ENCODE data around the gene ZNF618. TPM values are rescaled to one million over a fixed set of nuclear protein-coding genes. Genes with fewer than 3 reads are reported as not detected.

Gene ZNF618
- total RNA-seq, 1 experiment from 2014 or later = 22.0 TPM

GRCh38 chr9:113844466-113844865 lies 31.6 kb upstream of the ZNF618 start:
- Mint-ChIP-seq H3K4me3 (no peak overlapping the region), H3K27me3 (ENCODE audit: low read depth) (no peaks in the 10 kb centered on the region; the same call in 1 of the 2 replicates), H3K9me3 (peaks cover 17% of the 10 kb centered on the region), H3K27ac (no peak overlapping the region), H3K4me1 (no peaks in the 10 kb centered on the region), H3K36me3 (no peaks in the 10 kb centered on the region)
- DNase-seq (ENCODE audit: low spot score) = no peak
- CTCF ChIA-PET = no interaction called here
- ATAC-seq = no peak
- TF ChIP-seq PRRX2 (CRISPR knock-in tag; IDR thresholded peaks at IDR 0.05) (no peak), ESRRA (CRISPR knock-in tag; IDR thresholded peaks at IDR 0.05; ENCODE audit: borderline replicate concordance) (no peak), E2F1 (CRISPR knock-in tag; IDR thresholded peaks at IDR 0.05) (no peak), TEAD1 (CRISPR knock-in tag; IDR thresholded peaks at IDR 0.05) (no peak), AFF4 (CRISPR knock-in tag; IDR thresholded peaks at IDR 0.05; ENCODE audit: borderline replicate concordance) (no peak), FOXP4 (CRISPR knock-in tag; IDR thresholded peaks at IDR 0.05) (no peak), RORB (CRISPR knock-in tag; IDR thresholded peaks at IDR 0.05) (no peak), SMAD4 (CRISPR knock-in tag; IDR thresholded peaks at IDR 0.05) (no peak), STAT6 (CRISPR knock-in tag; conservative IDR thresholded peaks at IDR 0.05; ENCODE audit: low read depth) (no peak), ZNF423 (CRISPR knock-in tag; IDR thresholded peaks at IDR 0.05) (no peak), ELF4 (CRISPR knock-in tag; IDR thresholded peaks at IDR 0.05; ENCODE audit: low read depth) (no peak), ZNF263 (CRISPR knock-in tag; IDR thresholded peaks at IDR 0.05; ENCODE audit: low read depth) (no peak)
- POLR2A ChIA-PET = no interaction called here

GRCh38 chr9:113851359-113851758 lies 24.8 kb upstream of the ZNF618 start:
- Mint-ChIP-seq H3K27me3 (ENCODE audit: low read depth) (no peaks in the 10 kb centered on the region; the same call in 1 of the 2 replicates), H3K9me3 (peaks cover 5% of the 10 kb centered on the region), H3K4me3 (no peak overlapping the region), H3K27ac (no peak overlapping the region), H3K36me3 (no peaks in the 10 kb centered on the region), H3K4me1 (peaks cover 4% of the 10 kb centered on the region; the same call in 1 of the 2 replicates)
- DNase-seq (ENCODE audit: low spot score) (no peak), ATAC-seq (no peak)
- ChIA-PET CTCF (no interaction called here), POLR2A (no interaction called here)
- TF ChIP-seq TEAD1 (CRISPR knock-in tag; IDR thresholded peaks at IDR 0.05) (no peak), IRF2 (CRISPR knock-in tag; IDR thresholded peaks at IDR 0.05; ENCODE audit: borderline replicate concordance, low read depth) (no peak), NR1H2 (CRISPR knock-in tag; IDR thresholded peaks at IDR 0.05) (no peak), ATF3 (CRISPR knock-in tag; conservative IDR thresholded peaks at IDR 0.05) (no peak), TCF7 (CRISPR knock-in tag; IDR thresholded peaks at IDR 0.05; ENCODE audit: low read depth) (no peak), JAZF1 (CRISPR knock-in tag; IDR thresholded peaks at IDR 0.05) (no peak), TEAD4 (CRISPR knock-in tag; IDR thresholded peaks at IDR 0.05) (no peak), CTCF (IDR thresholded peaks at IDR 0.05) (no peak), HMGXB4 (CRISPR knock-in tag; IDR thresholded peaks at IDR 0.05) (no peak)
